GM21825 (cell line): Measurements from ENCODE around the gene TBCD.

Experiments
- ATAC-seq: cut with Tn5 transposase; IDR thresholded peaks from one replicate; pipeline ENCODE4 v1.9.1; 2021; ENCODE audit warnings: mild to moderate bottlenecking, moderate library complexity; ENCODE audit not compliant: unreplicated experiment

Gene TBCD

DNA sequence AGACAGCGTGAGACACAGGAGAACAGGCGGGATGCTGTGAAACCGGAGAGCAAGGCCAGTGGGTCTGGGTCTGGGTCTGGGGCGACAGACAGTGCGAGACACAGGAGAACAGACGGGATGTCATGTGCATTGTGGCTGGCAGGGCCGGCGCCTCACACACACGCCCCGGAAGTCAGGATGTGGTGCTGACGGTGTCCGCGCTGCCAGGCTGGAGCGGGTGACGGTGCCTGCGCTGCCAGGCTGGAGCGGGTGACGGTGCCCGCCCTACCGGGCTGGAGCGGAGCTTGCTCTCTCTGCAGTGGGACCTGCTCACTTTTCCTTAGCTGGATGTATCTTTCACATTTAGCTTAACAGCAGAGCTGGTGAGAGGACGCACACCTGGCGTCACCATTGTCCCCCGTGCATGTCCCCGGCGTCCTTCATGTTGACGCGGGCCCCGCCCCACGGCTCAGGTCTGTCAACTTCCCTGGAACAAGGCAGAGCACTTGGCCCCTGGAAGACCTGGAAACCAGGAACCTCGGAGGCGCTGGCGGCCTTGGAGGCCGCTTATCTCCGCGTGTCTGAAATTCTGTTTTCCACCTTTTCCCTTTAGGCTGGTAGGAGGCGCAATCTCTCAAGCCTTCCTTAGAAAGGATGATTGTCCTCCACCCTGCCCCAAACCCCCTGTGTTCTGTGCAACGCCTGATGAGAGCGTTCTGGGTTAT is 131.0 kb downstream of the TBCD start:
- ATAC-seq, result no peak

DNA sequence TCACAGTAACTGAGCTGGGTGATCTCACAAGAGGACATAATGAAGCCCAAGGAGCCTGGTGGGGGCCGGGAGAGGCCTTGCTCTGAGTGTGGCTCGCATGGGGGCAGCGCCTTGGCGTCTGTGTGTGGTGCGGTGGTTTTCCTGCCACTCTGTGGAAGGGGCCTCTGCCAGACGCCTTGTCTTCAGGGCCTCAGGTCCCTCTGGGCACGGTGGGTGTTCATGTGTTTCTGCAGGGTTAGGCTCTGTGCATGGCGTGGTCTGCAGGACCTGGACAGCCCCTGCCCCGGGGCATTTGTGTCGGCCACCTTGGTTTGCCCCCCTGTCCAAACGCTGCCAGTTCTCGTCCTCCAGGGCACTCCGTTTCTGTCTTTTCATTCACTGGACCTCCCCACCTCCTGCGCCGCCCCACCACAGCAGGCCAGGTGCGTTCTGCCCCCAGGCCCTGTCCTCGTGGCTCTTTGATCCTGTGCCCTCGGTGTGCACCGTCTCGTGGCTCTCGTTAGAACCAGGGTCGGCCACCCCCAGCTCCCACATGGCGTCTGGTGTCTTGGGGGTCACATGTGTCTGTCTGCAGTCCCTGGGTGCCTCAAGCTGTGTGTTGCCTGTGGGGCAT is 131.7 kb downstream of the TBCD start:
- ATAC-seq, result no peak

DNA sequence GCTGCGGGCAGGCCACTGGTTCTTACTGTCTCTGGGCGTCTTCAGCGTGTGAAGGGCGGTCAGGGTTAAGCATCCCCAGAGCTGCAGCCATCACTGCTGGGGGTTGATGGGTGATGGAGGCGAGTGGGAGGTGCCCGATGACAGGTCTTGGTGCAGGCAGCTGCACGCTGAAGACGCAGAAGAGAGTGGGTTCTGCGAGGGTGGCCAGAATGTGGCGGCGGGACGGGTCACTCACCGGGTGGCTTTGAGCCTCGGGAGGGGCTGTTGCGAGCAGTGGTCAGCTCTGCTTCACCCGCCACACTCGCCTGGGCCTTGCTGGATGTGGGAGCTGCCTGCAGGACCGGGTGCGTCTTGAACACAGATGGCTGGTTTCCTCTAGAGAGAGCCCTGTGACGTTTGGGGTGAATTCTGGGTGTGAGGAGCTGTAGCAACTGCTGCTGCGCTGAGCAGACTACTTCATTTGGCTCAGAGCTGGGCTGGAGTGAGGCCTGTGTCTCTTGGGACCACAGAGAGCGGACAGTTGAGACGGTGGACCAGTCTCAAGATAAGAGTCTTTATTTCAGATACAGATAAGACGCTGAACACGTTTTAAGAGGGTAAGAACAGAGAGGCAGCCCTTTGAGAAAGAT is 132.6 kb downstream of the TBCD start:
- ATAC-seq, result no peak

DNA sequence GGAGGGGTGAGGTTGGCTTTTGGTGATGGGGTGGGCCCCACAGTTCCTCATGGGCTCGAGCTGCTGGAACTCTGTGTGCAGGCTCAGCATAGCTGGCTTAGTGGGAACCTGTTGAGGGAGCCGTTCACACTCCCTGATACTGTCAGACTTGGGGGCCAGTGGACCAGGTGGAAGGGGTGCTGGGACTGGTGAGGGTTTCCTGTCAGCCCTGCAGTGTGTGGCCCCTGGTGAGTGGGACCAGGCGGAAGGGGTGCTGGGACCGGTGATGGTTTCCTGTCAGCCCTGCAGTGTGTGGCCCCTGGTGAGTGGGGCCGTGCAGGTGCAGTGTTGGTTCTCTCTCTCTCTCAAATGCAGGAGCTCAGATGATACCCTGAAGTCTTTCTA is 133.1 kb downstream of the TBCD start:
- ATAC-seq, result no peak

DNA sequence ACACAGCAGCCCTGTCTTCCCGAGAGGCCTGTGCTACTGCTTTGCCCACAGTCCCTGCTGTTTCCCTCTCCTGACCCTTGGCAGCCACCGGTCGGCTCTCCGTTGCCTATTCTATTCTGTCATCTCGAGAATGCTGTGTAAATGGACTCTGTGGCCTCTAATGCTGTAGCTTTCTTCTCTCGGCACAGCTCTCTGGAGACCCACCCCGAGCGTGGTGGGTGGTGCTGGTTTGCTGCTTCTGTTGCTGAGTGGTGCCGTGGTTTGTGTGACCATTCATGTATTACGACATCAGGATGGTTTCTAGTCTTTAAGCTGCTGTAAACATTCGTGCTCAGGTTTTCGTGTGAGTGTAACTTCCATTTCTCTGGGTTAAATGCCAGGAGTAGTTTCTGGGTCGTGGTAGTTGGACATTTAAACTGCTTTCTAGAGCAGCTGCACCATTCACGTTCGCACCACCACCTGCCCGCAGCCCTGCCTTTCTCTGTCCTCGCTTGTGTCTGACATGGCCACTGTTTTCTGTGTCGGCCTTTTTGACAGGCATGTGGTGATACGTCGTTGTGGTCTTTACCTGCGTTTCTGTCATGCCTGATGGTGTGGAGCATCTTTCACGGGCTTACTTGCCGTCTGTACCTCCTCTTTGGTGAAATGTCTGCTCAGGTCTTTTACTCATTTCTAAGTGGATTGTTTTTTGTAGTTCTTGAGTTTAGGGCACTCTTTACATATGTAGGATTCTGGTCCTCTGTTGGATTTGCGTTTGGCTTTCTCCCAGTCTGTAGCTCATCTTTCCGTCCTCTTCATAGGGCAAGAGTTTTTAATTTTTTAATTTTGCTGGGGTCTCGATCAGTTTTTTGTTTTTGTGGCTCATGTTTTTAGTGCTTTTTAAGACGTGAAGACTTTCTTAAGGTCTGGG is 135.6 kb downstream of the TBCD start:
- ATAC-seq, result no peak

DNA sequence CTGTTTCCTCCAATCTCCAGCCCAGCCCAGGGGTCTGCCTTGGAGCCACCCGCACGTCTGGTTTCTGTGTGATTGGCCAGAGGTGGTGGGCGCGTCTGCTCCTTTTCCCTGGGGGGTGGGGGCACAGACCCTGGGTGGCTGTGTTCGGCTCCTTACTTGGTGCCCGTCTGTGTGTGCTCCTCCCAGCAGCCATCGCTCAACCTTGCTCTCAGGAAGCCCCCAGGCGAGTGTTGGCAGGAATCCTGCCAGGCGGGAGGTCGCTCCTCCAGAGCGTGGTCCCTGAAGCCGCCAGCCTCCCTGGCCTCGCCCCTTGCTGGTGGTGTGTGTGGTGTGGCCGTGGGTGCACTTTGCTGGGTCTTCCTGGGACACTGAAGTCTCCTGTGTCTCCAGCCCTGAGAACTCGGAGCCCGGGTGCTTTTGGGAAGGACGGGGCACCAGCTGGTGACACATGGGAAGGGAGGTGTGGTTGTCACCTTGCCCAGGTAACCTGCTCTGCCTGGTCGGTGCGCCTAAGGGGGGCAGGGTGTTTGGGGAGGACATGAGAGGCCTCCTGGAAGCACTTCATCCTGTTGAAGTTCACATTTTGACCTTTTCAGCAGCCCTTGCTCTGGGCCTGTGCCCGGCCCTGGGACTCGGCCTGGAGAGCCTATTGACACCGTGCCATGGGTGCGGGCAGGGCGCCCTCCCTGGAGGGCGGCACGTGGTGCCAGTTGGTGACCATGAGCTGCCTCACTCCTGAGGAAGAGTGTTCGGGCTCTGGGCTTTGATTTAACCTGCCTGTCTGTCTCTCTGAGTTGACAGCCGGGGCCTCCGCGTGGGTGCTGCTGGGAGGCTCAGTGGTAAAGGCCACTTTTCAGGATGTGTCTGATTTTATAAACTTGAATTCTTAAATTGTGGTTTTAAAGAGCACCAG is 137.0 kb downstream of the TBCD start:
- ATAC-seq, result no peak

DNA sequence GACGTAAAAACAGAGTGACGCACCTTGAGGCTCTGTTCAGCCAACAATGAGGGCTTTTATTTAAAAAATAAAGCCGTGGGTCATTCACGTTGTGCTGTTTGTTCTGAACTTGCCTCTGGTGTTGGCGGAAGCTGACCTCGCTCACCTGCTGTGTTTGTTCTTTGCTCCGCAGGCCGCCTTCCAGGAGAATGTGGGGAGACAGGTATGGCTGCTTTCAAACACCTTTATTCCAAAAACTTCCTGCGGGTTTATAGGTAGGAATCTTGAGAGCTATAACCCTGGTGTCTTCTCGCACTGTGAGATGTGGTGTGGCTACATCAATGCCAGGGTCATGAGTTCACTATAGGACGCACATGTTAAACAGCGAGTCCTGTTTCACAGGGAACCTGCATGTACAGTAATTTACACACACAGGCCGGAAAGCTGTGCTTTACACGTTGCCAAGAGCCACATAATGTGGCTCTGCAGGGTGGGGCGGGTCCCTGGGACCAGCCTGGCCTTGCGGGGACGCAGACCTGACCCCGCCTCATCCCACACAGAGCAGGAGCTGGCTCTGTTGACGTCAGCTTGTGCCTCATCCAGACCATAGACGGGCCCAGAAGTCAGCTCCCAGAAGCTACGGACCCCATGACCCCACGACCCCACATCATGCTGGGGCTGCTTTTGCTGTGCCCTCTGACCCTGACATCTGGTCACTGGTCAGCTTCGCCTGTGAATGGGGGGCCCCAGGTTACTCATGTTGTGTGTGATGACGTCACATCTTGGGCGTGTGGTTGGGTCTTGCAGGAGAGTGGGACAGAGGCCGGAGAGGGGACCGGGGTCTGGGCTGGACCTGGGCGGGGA is 137.9 kb downstream of the TBCD start:
- ATAC-seq, result no peak

DNA sequence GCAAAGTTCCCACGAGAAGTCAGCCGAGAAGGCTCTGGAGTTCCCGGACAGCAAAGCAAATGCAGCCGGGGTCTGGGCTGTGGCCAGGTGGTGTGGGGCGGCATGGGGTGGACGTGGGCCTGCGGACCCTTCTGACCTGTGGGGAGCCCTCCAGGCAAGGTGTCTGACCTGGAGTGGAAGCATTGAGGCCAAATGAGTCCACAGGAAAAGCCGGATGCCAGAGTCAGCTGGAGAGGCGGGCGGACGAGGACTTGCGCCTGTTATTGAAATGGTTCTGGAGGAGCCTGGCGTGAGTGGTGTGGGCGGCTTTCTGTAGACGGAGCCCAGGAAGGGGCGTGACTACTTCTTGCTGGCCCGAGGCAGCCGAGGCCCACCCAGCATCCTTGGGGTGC is 138.5 kb downstream of the TBCD start:
- no peak for ATAC-seq

DNA sequence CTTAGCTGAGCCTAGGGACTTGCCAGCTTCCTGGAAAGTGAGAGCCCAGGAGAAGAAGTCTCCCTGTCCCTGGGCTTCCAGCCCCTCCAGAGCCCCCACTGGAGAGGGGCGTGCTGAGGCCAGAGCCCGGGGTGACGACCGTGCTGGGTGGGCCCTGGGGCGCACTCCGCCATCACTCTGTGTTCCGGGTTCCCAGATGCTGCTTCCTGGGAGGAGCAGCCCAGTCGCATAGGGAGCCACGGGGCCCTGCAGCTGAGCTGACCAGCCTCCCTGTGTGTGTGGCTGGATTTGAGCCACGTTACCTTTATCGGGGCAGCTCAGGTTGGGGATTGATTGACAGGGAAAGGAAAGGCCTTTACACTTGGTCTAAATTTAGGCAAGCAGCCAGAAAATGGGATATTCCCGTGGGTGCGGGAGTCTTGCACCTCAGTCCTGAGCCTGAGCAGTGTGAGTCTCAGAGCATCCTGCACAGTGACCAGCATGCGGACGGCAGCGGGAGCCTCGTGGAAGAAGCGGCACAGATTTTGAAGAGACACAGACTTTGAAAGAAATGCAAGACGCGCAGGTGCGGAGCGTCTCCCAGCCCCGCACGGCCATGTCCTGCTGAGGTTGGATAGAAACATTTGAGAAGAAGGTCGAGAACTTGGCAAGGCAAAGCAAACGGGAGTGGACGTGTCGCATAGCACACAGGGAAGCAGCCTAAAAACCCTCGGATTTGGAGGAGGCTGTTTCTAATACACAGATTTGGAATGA is 139.2 kb downstream of the TBCD start:
- ATAC-seq, result no peak

DNA sequence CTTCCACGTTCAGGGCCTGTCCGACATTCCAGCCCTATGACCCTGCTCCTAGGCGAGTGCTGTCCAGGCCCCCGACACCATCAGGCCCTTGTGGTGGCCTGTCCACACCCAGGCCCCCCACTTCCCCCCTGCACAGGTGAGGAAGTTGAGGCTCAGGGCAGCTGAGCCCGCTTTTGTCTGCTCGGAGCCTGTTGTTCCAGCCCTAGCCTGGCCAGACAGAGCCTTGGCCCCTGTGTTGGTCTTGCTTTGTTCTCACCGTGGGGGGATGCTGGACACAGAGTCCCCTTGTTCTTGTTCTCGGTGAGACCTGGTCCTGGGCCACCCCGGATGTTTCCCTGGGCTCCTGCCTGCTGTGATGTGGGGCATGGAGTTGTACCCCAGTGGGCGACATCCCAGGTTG is 140.0 kb downstream of the TBCD start:
- no peak for ATAC-seq

DNA sequence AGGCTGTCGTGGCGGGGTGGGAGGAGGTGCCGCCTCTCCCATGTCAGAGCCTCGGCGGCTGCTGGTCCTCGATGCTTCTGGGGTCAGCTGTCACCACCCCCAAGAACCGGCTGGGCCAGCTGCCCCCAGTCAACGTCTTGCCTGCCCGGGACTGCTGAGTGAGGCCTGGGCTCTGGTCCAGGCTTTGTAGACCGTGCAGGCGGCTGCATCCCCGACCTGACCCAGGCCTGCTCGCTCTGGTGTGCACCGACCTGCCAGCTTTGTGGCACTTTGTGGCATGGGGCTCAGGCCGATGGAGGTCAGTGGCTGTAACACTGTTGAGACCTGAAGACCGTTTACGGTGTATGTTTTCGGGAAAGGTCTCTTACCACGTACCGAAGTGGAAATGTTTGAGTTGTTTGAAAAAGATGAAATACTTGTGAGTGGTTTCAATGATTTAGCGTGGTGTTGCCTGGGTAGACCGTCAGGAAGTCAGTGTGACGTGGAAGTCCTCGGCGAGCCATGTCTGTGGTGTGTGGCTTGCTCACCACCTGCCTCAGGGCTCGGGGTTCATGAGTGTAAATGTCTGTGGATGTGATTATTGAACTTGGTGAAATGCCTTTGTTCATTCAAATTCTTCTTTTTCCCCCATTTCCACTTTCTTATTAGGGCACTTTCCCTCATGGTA is 141.2 kb downstream of the TBCD start:
- no peak for ATAC-seq

DNA sequence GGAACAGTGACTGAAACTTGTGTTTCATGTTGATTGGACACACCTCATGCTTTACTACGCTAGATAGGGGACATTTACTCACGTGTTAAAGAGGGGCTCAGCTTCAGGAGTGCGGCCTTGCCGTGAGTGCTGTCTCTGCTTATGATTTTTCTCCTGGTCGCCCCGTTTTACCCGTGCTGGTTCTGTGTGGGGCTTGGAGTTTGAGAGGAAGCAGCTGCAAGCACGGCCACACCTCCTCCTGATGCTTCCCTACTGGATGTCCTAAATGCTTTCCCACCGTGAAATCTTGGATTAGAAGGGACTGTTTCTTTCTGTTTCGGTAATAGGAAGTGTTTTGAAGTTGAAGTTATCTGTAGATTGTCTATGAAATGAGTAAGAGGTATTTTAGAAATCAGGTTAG is 141.9 kb downstream of the TBCD start:
- ATAC-seq, result no peak

DNA sequence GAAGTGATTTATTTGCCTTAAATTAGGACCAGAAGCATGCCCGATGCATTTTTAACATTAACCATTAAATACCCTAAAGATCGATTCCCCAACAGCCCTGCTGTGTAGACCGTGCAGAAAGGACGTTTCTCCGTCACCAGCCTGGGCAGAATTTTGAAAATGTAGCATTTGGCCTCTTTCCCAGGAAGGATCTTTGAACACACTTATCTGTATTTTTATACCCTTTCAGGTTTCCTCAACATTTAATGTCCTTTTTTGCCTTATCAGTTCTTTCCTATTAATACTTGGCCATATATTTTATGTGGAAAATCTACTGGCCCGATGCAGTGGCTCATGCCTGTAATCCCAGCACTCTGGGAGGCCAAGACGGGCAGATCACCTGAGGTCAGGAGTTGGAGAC is 142.5 kb downstream of the TBCD start:
- no peak for ATAC-seq

DNA sequence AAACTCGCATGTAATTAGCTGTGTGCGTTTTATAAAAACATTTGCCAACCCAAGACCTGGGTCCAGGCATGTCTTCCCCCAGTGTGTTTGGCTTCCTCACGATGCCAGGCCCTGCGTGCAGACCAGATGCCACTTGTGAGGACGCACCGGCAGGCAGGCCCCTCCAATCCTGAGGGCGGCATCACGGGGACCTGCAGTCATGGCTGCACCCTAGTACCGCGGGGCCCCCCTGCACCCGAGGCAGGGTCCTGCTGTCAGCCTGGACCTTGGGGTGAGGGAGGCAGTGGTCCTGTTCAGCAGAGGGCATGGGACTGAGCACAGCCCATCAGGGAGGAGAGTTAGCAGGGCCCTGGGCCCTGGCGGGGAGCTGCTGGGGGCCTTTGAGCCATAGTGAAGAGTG is 143.2 kb downstream of the TBCD start:
- ATAC-seq, result no peak

DNA sequence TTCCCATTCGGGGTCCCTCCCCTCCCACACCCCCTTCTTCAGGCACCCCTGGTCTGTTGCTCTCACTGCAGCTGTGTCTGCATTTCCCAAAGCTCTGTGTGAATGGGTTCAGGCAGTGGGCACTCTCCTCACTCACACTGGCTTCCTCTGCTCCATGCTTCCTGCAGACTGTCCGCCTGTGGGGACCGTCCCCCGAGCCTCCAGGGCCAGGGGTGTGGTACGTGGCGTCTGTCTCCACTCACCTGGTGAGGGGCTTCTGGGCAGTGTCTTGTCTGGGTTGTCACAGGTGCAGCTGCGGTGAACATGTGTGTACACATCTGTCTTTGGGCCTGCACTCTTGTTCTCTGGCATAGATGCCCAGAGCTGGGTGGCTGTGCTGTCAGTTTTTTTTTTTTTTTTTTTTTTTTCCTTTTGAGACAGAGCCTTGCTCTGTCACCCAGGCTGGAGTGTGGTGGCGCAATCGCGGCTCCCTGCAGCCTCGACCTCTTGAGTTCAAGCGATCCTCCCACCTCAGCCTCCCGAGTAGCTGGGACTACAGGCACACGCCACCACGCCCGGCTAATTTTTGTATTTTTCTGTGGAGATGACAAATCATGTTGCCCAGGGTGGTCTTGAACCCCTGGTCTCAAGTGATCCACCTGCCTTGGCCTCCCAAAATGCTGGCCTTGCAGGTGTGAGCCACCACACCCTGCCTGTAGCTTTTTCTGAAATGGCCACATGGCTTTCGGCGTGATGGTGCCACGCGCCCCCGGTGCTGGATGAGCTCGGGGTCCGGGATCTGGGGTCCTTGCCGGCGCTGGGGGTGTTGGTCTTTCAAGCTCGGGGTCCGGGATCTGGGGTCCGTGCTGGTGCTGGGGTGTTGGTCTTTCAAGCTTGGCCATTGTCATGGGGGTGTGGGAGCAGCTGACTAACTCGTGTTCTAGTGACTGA is 144.5 kb downstream of the TBCD start:
- no peak for ATAC-seq

DNA sequence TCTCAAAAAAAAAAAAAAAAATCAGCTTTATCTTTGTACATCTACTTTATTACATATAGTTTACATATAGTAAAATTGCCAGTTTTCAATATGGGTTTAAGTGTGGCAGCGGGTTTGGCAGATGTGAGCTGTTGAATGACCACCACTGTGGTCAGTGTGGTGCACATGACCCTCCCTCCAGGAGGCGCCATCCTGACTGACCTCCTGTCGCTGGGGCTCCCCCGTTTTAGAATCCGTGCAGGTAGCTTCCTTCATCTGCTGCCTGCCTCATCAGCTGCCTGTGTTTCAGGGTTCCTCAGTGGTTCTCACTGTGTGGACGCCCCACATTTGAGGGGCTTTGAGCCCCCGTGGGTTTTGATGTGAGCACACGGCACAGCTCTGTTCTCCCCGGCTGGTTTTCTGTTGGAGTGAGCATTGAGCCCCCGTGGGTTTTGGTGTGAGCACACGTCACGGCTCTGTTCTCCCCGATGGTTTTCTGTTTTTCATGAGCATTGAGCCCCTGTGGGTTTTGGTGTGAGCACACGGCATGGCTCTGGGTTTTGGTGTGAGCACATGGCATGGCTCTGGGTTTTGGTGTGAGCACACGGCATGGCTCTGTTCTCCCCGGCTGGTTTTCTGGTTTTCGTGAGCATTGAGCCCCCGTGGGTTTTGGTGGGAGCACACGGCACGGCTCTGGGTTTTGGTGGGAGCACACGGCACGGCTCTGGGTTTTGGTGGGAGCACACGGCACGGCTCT is 145.8 kb downstream of the TBCD start:
- ATAC-seq, result no peak
